Peyer's patch (tissue), 4 donors: ENCODE data around the gene PARD3B. TPM values are rescaled to one million over a fixed set of nuclear protein-coding genes. Genes with fewer than 3 reads are reported as not detected.

Source experiments
- DNase-seq, 3 donors: peaks; one replicate each; pipeline ENCODE4 v3.0.0-alpha.2; 2017 to 2019
- H3K27ac ChIP-seq, 4 donors: fragments of 200-600 bp; sonication (generic); one replicate each; pipeline ENCODE4 v1.5.1; 2016 to 2019
- H3K27me3 ChIP-seq, 2 donors: fragments of 200-600 bp; sonication (generic); one replicate each; pipeline ENCODE4 v1.5.1; 2019
- H3K36me3 ChIP-seq, 3 donors: fragments of 200-600 bp; sonication (generic); one replicate each; pipeline ENCODE4 v1.5.1; 2016 to 2019
- H3K4me1 ChIP-seq, 4 donors: fragments of 200-600 bp; sonication (generic); one replicate each; pipeline ENCODE4 v1.5.1; 2016 to 2019
- H3K4me3 ChIP-seq, 4 donors: fragments of 200-600 bp; sonication (generic); 1 replicate in 3 of 4; 2 replicates in 1 of 4; pipeline ENCODE4 v1.5.1; 2016 to 2019; ENCODE audit warnings: mild to moderate bottlenecking in 1 of 4
- H3K9me3 ChIP-seq, 4 donors: fragments of 200-600 bp; sonication (generic); one replicate each; pipeline ENCODE4 v1.5.1; 2016 to 2019; ENCODE audit warnings: mild to moderate bottlenecking in 1 of 4
- CTCF ChIP-seq, 6 experiments: fragments of 450-650 bp in 4 of 6; fragments of 200-600 bp in 2 of 6; sonication (generic) in 1 of 6; IDR thresholded peaks; one replicate each; pipeline ENCODE4 v1.5.1; 2017 to 2019; ENCODE audit warnings: antibody characterized with exemption in 6 of 6, mild to moderate bottlenecking in 3 of 6, moderate library complexity in 1 of 6
- POLR2A ChIP-seq, 2 donors: fragments of 450-650 bp; IDR thresholded peaks; one replicate each; pipeline ENCODE4 v1.5.1; 2017; ENCODE audit warnings: antibody characterized with exemption in 2 of 2, mild to moderate bottlenecking in 2 of 2, moderate library complexity in 2 of 2
- total RNA-seq, 4 donors: library from RNA; depleted of rRNA; stranded (reverse); fragments of >200 nt; gene quantifications; one replicate each; pipeline ENCODE4 v1.1.0, GENCODE V29; 2016

The PARD3B gene
- total RNA-seq, 4 donors from 2014 or later, result 19.6 to 52.0 (median 40.6) TPM

DNA sequence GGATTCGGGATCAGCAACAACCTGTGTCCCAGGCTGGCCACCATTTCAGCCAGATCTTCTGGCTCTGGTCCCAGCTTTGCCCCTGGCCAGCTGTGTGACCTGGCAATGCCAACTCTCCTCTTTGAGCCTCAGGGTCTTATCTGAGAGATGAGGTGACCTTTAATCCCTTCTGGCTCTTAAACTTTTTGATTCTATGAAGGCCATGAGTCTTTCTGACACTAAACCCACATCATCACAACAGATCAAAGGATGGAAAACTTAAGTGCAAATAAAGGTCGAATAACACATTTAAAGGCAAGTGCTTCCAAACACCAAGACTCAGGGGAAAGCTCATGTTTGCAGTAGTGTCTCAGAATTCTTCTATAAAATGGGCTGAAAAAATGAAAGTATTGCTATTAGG is 645.3 kb downstream of the PARD3B start:
- Histone ChIP-seq H3K27me3 (no peaks in the 10 kb centered on the region), H3K36me3 (no peaks in the 10 kb centered on the region), H3K4me3 (no peak overlapping the region), H3K27ac (no peak overlapping the region), H3K9me3 (no peaks in the 10 kb centered on the region), H3K4me1 (peaks cover 0 to 6% (median 0%) of the 10 kb centered on the region in 4 donors)
- TF ChIP-seq POLR2A (IDR thresholded peaks at IDR 0.05), result no peak
- TF ChIP-seq CTCF (IDR thresholded peaks at IDR 0.05), result no peak
- DNase-seq, result no peak

GRCh38 chr2:205193125-205193835 is 648.0 kb downstream of the PARD3B start:
- DNase-seq, result no peak
- no peak for TF ChIP-seq POLR2A (IDR thresholded peaks at IDR 0.05)
- no peak for TF ChIP-seq CTCF (IDR thresholded peaks at IDR 0.05)

DNA sequence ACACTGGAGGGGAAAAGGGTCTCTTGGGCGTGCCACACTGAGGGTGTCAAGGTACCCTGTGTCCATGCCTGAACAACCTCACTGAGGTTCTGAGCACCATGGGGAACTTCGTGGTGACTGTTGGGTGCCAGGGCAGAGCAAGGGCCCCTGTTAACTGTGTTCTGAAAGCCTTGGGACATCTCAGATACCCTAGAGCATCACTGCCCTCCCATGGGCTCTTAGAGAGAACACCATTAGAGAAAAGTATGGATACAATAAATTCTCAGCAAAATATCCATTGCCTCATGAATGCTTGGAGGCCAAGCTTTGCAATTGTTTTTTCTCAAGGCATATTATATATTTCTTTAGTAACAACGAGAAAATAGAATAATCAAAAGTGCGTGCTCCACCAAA is 648.6 kb downstream of the PARD3B start:
- Histone ChIP-seq H3K9me3 (no peaks in the 10 kb centered on the region), H3K36me3 (no peaks in the 10 kb centered on the region), H3K4me1 (no peaks in the 10 kb centered on the region), H3K4me3 (no peak overlapping the region), H3K27ac (no peak overlapping the region), H3K27me3 (no peaks in the 10 kb centered on the region)
- TF ChIP-seq POLR2A (IDR thresholded peaks at IDR 0.05) (no peak), CTCF (IDR thresholded peaks at IDR 0.05) (no peak)
- DNase-seq, result no peak

More at GRCh38 chr2:205193125-205193835, 648.0 kb downstream of the PARD3B start:
- peaks cover 0 to 1% (median 0%) of the 10 kb centered on the region in 4 donors for H3K4me1 ChIP-seq
- H3K4me3 ChIP-seq, result no peak overlapping the region
- no peaks in the 10 kb centered on the region for H3K9me3 ChIP-seq
- no peaks in the 10 kb centered on the region for H3K27me3 ChIP-seq
- no peaks in the 10 kb centered on the region for H3K36me3 ChIP-seq
- no peak overlapping the region for H3K27ac ChIP-seq

GRCh38 chr2:205197468-205198139 is 652.3 kb downstream of the PARD3B start:
- TF ChIP-seq CTCF (IDR thresholded peaks at IDR 0.05), result no peak
- TF ChIP-seq POLR2A (IDR thresholded peaks at IDR 0.05), result no peak
- Histone ChIP-seq H3K4me3 (no peak overlapping the region), H3K27me3 (no peaks in the 10 kb centered on the region), H3K36me3 (no peaks in the 10 kb centered on the region), H3K27ac (no peak overlapping the region), H3K9me3 (no peaks in the 10 kb centered on the region), H3K4me1 (no peaks in the 10 kb centered on the region)
- DNase-seq, result no peak

DNA sequence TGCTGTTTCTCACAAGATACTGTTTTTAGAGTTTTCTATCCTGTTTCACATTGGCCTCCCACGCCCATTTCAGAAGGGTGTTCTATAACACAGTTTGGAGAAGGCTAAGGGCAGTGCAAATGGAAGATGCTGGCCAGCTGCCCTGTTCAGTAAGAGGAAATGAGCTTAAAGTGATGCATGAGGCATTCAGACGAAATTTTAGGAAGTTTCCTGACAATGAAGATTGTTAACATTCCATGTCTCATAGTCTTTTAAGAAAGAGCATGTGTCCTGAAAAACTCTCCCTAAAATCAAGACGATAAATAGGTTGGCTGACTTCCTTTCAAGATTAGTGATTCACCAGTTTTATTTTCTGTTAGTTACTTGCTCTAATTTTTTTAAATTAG is 652.9 kb downstream of the PARD3B start:
- Histone ChIP-seq H3K9me3 (no peaks in the 10 kb centered on the region), H3K4me3 (no peak overlapping the region), H3K36me3 (no peaks in the 10 kb centered on the region), H3K4me1 (no peaks in the 10 kb centered on the region), H3K27ac (no peak overlapping the region), H3K27me3 (no peaks in the 10 kb centered on the region)
- TF ChIP-seq POLR2A (IDR thresholded peaks at IDR 0.05) (no peak), CTCF (IDR thresholded peaks at IDR 0.05) (no peak)
- no peak for DNase-seq
